IMR-90 (cell line): Measurements from ENCODE around the gene SPNS1. TPM values are rescaled to one million over a fixed set of nuclear protein-coding genes. Genes with fewer than 3 reads are reported as not detected.

Experiments
- ATAC-seq: fragments of 200-7000 bp; cut with Tn5 transposase; 2 replicates; pipeline ENCODE4 v1.9.1; 2020; ENCODE audit warnings: low read depth, mild to moderate bottlenecking, moderate library complexity
- BruUV-seq: library from RNA; stranded (reverse); fragments of 400-500 nt; replicated peaks from 2 replicates; lab custom pipeline; 2021; lab: Mats Ljungman, UMichigan
- CTCF ChIA-PET: fragments of 300-600 bp; formaldehyde crosslinking; extraction: SDS; loops from one replicate; lab custom pipeline; 2021; ENCODE audit warnings: antibody characterized with exemption; lab: Yijun Ruan, JAX
- POLR2A ChIA-PET: fragments of 300-600 bp; sonication (Branson Sonifier 250); formaldehyde crosslinking; loops from one replicate; lab custom pipeline; 2022; ENCODE audit warnings: antibody characterized with exemption; ENCODE audit not compliant: unreplicated experiment; lab: Charles Lee
- DNase-seq: peaks from one replicate; pipeline ENCODE4 v3.0.0; 2013
- H2AFZ ChIP-seq: replicated peaks from 2 replicates; pipeline ENCODE3; 2013; ENCODE audit warnings: low read length, mild to moderate bottlenecking; ENCODE audit not compliant: poor library complexity
- H2AK5ac ChIP-seq: 2 replicates; pipeline ENCODE4 v1.6.1; 2013; ENCODE audit warnings: low read depth, low read length, inconsistent platforms
- H2AK9ac ChIP-seq: replicated peaks from 2 replicates; pipeline ENCODE3; 2013; ENCODE audit warnings: mild to moderate bottlenecking, low read depth, low read length, moderate library complexity; ENCODE audit not compliant: poor library complexity
- H2BK120ac ChIP-seq: 2 replicates; pipeline ENCODE4 v1.6.1; 2013; ENCODE audit warnings: low read depth, low read length, inconsistent platforms
- H2BK15ac ChIP-seq: 3 replicates; pipeline ENCODE4 v1.6.1; 2013; ENCODE audit warnings: low read depth, low read length, inconsistent platforms
- H2BK20ac ChIP-seq: 2 replicates; pipeline ENCODE4 v1.6.1; 2013; ENCODE audit warnings: low read depth, mild to moderate bottlenecking, inconsistent platforms, low read length, moderate library complexity
- H2BK5ac ChIP-seq: 2 replicates; pipeline ENCODE4 v1.6.1; 2013; ENCODE audit warnings: mild to moderate bottlenecking, low read depth, low read length, inconsistent platforms; ENCODE audit not compliant: poor library complexity, severe bottlenecking
- H3K14ac ChIP-seq: replicated peaks from 2 replicates; pipeline ENCODE4 v1.6.1; 2013; ENCODE audit warnings: low read depth, low read length, inconsistent platforms
- H3K18ac ChIP-seq: 2 replicates; pipeline ENCODE4 v1.6.1; 2013; ENCODE audit warnings: low read depth, low read length, control low read depth
- H3K23ac ChIP-seq: 2 replicates; pipeline ENCODE4 v1.6.1; 2013; ENCODE audit warnings: low read depth, low read length, inconsistent platforms
- H3K27ac ChIP-seq: 2 replicates; pipeline ENCODE4 v1.5.1; 2013; ENCODE audit warnings: mild to moderate bottlenecking, control low read depth, low read length; ENCODE audit not compliant: insufficient read depth
- H3K27me3 ChIP-seq: 2 replicates; pipeline ENCODE4 v1.6.1; 2013; ENCODE audit warnings: low read length; ENCODE audit not compliant: control insufficient read depth, insufficient read depth
- H3K36me3 ChIP-seq: 2 replicates; pipeline ENCODE4 v1.6.1; 2013; ENCODE audit warnings: low read length, mixed read lengths; ENCODE audit not compliant: control insufficient read depth, insufficient read depth
- H3K4ac ChIP-seq: 2 replicates; pipeline ENCODE4 v1.6.1; 2013; ENCODE audit warnings: low read depth, low read length, inconsistent platforms
- H3K4me1 ChIP-seq: 2 replicates; pipeline ENCODE4 v1.6.1; 2013; ENCODE audit warnings: low read length, mixed read lengths; ENCODE audit not compliant: control insufficient read depth, insufficient read depth
- H3K4me2 ChIP-seq: 2 replicates; pipeline ENCODE4 v1.6.1; 2013; ENCODE audit warnings: low read depth, mild to moderate bottlenecking, control low read depth, low read length, moderate library complexity
- H3K4me3 ChIP-seq: 2 replicates; pipeline ENCODE4 v1.5.1; 2013; ENCODE audit warnings: low read depth, mild to moderate bottlenecking, control low read depth, low read length, moderate library complexity; ENCODE audit not compliant: insufficient read depth
- H3K56ac ChIP-seq: 2 replicates; pipeline ENCODE4 v1.6.1; 2013; ENCODE audit warnings: low read length, inconsistent platforms; ENCODE audit not compliant: insufficient read depth; ENCODE audit errors: extremely low read depth
- H3K79me1 ChIP-seq, 2 experiments: 2 replicates each; pipeline ENCODE4 v1.6.1; 2013; ENCODE audit warnings: low read length in 2 of 2, inconsistent platforms in 1 of 2, low read depth in 1 of 2
- H3K9ac ChIP-seq: 2 replicates; pipeline ENCODE4 v1.6.1; 2013; ENCODE audit warnings: low read depth, low read length, control low read depth
- H3K9me1 ChIP-seq: 2 replicates; pipeline ENCODE4 v1.6.1; 2013; ENCODE audit warnings: low read length, inconsistent platforms; ENCODE audit not compliant: insufficient read depth
- H3K9me3 ChIP-seq: 2 replicates; pipeline ENCODE4 v1.6.1; 2013; ENCODE audit warnings: low read length; ENCODE audit not compliant: control insufficient read depth, insufficient read depth
- H4K20me1 ChIP-seq: 2 replicates; pipeline ENCODE4 v1.6.1; 2013; ENCODE audit warnings: low read length, inconsistent platforms; ENCODE audit not compliant: insufficient read depth
- H4K5ac ChIP-seq: 2 replicates; pipeline ENCODE4 v1.6.1; 2013; ENCODE audit warnings: mild to moderate bottlenecking, low read depth, low read length, control low read depth
- H4K8ac ChIP-seq, 2 experiments: 2 replicates each; pipeline ENCODE4 v1.6.1; 2013; ENCODE audit warnings: low read depth in 2 of 2, low read length in 2 of 2, control low read depth in 1 of 2, inconsistent platforms in 1 of 2
- H4K91ac ChIP-seq: 2 replicates; pipeline ENCODE4 v1.6.1; 2013; ENCODE audit warnings: low read depth, low read length, inconsistent platforms; ENCODE audit not compliant: insufficient read depth
- BHLHE40 ChIP-seq: fragments of 150-350 bp; IDR thresholded peaks from 2 replicates; pipeline ENCODE4 v1.6.1; 2016; ENCODE audit warnings: mild to moderate bottlenecking, low read depth, low read length
- CEBPB ChIP-seq: IDR thresholded peaks from 2 replicates; pipeline ENCODE4 v1.6.1; 2012; ENCODE audit warnings: low read depth, low read length, improper control_type of control experiment
- FOS ChIP-seq: fragments of 150-350 bp; IDR thresholded peaks from 2 replicates; pipeline ENCODE4 v1.6.1; 2016; ENCODE audit warnings: low read depth, low read length
- MAFK ChIP-seq: IDR thresholded peaks from 2 replicates; pipeline ENCODE4 v1.6.1; 2012; ENCODE audit warnings: low read depth, low read length, improper control_type of control experiment
- MAZ ChIP-seq: IDR thresholded peaks from 2 replicates; pipeline ENCODE4 v1.6.1; 2012; ENCODE audit warnings: low read depth, mild to moderate bottlenecking, low read length, improper control_type of control experiment, moderate library complexity, borderline replicate concordance
- MXI1 ChIP-seq: IDR thresholded peaks from 2 replicates; pipeline ENCODE4 v1.6.1; 2012; ENCODE audit warnings: low read depth, mild to moderate bottlenecking, low read length, moderate library complexity, borderline replicate concordance
- NFE2L2 ChIP-seq: fragments of 150-350 bp; IDR thresholded peaks from 2 replicates; pipeline ENCODE4 v1.6.1; 2016; ENCODE audit warnings: low read depth, mild to moderate bottlenecking, low read length
- POLR2A ChIP-seq: IDR thresholded peaks from 2 replicates; pipeline ENCODE4 v1.6.1; 2012; ENCODE audit warnings: mild to moderate bottlenecking, low read depth, low read length
- RAD21 ChIP-seq: IDR thresholded peaks from 2 replicates; pipeline ENCODE4 v1.6.1; 2012; ENCODE audit warnings: low read length, improper control_type of control experiment
- RCOR1 ChIP-seq: IDR thresholded peaks from 2 replicates; pipeline ENCODE4 v1.6.1; 2012; ENCODE audit warnings: mild to moderate bottlenecking, low read length, improper control_type of control experiment; ENCODE audit not compliant: insufficient replicate concordance
- RFX5 ChIP-seq: IDR thresholded peaks from 2 replicates; pipeline ENCODE4 v1.8.0; 2012; ENCODE audit warnings: low read depth, mild to moderate bottlenecking, low read length, moderate library complexity
- SMC3 ChIP-seq: fragments of 150-350 bp; IDR thresholded peaks from 2 replicates; pipeline ENCODE4 v1.6.1; 2016; ENCODE audit warnings: low read depth, mild to moderate bottlenecking, antibody characterized with exemption, low read length, moderate library complexity
- WGBS, 2 experiments: methylation state at CpG; one replicate each; pipeline versions ENCODE4 v1.1.5 to v1.1.7; 2013; ENCODE audit warnings: missing lambda C conversion rate in 2 of 2; ENCODE audit not compliant: insufficient read length in 1 of 2; ENCODE audit errors: extremely low coverage in 2 of 2; 5-methylcytosine and 5-hydroxymethylcytosine counted together
- dilution Hi-C: fragments of 300-500 bp; cut with HindIII; formaldehyde crosslinking; loops from one replicate; pipeline ENCODE4 v1.14.3; 2018; ENCODE audit warnings: low sequenced_read_pairs; ENCODE audit not compliant: unreplicated experiment
- in situ Hi-C: fragments of 300-500 bp; cut with MboI; formaldehyde crosslinking; loops from 3 replicates; pipeline ENCODE4 v1.14.3; 2019; ENCODE audit warnings: low sequenced_read_pairs, inconsistent platforms, mixed read lengths
- intact Hi-C: fragments of 100-400 bp; cut with micrococcal nuclease; formaldehyde crosslinking; loops from 2 replicates; pipeline ENCODE4 v1.10.0; 2022
- polyA plus RNA-seq, 3 experiments: library from polyadenylated mRNA; depleted of rRNA; stranded (reverse); fragments of >200 nt; gene quantifications; 2 replicates each; pipeline ENCODE4 v1.2.3, GENCODE V29; 2012; ENCODE audit warnings: low replicate concordance in 1 of 3
- total RNA-seq: library from RNA; depleted of rRNA; stranded (reverse); fragments of >200 nt; gene quantifications from 2 replicates; pipeline ENCODE4 v1.2.3, GENCODE V29; 2012
- TF ChIP-seq, protein P1 (sequence below): conservative IDR thresholded peaks from 2 replicates; pipeline ENCODE4 v1.5.1; 2012; ENCODE audit warnings: mild to moderate bottlenecking, low read depth, low read length, improper control_type of control experiment

Gene SPNS1
- total and polyA plus RNA-seq, 2 of the 4 experiments (the other 2 are of a cell fraction), result 4.7 to 37.3 TPM

GRCh38 chr16:28937222-28937876 is 37.2 kb upstream of the SPNS1 start:
- TF ChIP-seq RFX5 (no peak), FOS (no peak), MAFK (no peak), POLR2A (no peak), RAD21 (no peak), MAZ (no peak), CEBPB (no peak), RCOR1 (no peak), MXI1 (no peak), BHLHE40 (no peak), SMC3 (no peak), NFE2L2 (no peak)
- TF ChIP-seq, protein P1, sequence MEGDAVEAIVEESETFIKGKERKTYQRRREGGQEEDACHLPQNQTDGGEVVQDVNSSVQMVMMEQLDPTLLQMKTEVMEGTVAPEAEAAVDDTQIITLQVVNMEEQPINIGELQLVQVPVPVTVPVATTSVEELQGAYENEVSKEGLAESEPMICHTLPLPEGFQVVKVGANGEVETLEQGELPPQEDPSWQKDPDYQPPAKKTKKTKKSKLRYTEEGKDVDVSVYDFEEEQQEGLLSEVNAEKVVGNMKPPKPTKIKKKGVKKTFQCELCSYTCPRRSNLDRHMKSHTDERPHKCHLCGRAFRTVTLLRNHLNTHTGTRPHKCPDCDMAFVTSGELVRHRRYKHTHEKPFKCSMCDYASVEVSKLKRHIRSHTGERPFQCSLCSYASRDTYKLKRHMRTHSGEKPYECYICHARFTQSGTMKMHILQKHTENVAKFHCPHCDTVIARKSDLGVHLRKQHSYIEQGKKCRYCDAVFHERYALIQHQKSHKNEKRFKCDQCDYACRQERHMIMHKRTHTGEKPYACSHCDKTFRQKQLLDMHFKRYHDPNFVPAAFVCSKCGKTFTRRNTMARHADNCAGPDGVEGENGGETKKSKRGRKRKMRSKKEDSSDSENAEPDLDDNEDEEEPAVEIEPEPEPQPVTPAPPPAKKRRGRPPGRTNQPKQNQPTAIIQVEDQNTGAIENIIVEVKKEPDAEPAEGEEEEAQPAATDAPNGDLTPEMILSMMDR, result no peak
- no peaks in the 10 kb centered on the region for H4K20me1 ChIP-seq
- no peak overlapping the region for H3K4me3 ChIP-seq
- H2AK5ac ChIP-seq, result no peak overlapping the region
- H3K56ac ChIP-seq, result no peak overlapping the region
- no peak overlapping the region for H3K23ac ChIP-seq
- no peak overlapping the region for H2BK20ac ChIP-seq
- no peak overlapping the region for H2BK5ac ChIP-seq
- DNase-seq (no peak), ATAC-seq (no peak)
- intact Hi-C loops, result no loop called here
- no peak overlapping the region for H4K8ac ChIP-seq
- peaks cover 7% of the 10 kb centered on the region; the same call in 1 of the 2 replicates for H3K27me3 ChIP-seq
- no peaks in the 10 kb centered on the region for H3K79me1 ChIP-seq
- H4K91ac ChIP-seq, result no peak overlapping the region
- H3K9ac ChIP-seq, result no peak overlapping the region
- ChIA-PET CTCF (no interaction called here), POLR2A (no interaction called here)
- H2BK120ac ChIP-seq, result no peak overlapping the region
- H3K14ac ChIP-seq, result no peak overlapping the region
- no peak overlapping the region for H2BK15ac ChIP-seq
- no peak overlapping the region for H4K5ac ChIP-seq
- H3K18ac ChIP-seq, result no peak overlapping the region
- no peak overlapping the region for H3K4me2 ChIP-seq
- no TSS peak for BruUV-seq
- no peaks in the 10 kb centered on the region for H3K4me1 ChIP-seq
- H3K9me1 ChIP-seq, result no peaks in the 10 kb centered on the region
- in situ Hi-C loops, result no loop called here
- no peaks in the 10 kb centered on the region for H3K36me3 ChIP-seq
- no peak overlapping the region for H3K27ac ChIP-seq
- no peaks in the 10 kb centered on the region for H3K9me3 ChIP-seq
- H2AFZ ChIP-seq, result no peak overlapping the region
- H3K4ac ChIP-seq, result no peak overlapping the region
- no peak overlapping the region for H2AK9ac ChIP-seq
- dilution Hi-C loops, result no loop called here
- WGBS, 2 experiments, result no CpG with 5 or more reads among the region's 14 CpGs
